ENCODE measurements around the gene PTGDS. TPM values are rescaled to one million over a fixed set of nuclear protein-coding genes. Genes with fewer than 3 reads are reported as not detected.
A peak's percentile ranks its signal among the peaks of the same experiment; 100 is the strongest.

Gene PTGDS
- total and polyA plus RNA-seq, 12 donors: 1,129 to 5,119 (median 3,777) TPM

GRCh38 chr9:137006116-137007003 lies 29.1 kb downstream of the PTGDS start:
- peak in 4 of 8 donors; percentile 22 to 30 (median 28) for ATAC-seq
- 71% methylated on average over 24 of the region's 24 CpGs for WGBS, 2 donors
- H3K27me3 ChIP-seq: no peaks in the 10 kb centered on the region
- peaks cover 0 to 13% (median 0%) of the 10 kb centered on the region in 11 donors for H3K9me3 ChIP-seq
- no peak for TF ChIP-seq CTCF (IDR thresholded peaks at IDR 0.05)
- H3K4me1 ChIP-seq: peaks cover 0 to 8% (median 0%) of the 10 kb centered on the region in 9 donors
- no peak overlapping the region for H3K4me3 ChIP-seq
- intact Hi-C loops (cut with DNase I): no loop called here
- H3K36me3 ChIP-seq: peaks cover 0 to 28% (median 1%) of the 10 kb centered on the region in 9 donors
- no peak for DNase-seq
- H3K27ac ChIP-seq: no peak overlapping the region

- Histone ChIP-seq H3K4me3 (no peak overlapping the region), H3K27me3 (no peaks in the 10 kb centered on the region), H3K27ac (no peak overlapping the region), H3K9me3 (peaks cover 0 to 13% (median 0%) of the 10 kb centered on the region in 11 donors), H3K36me3 (peaks cover 0 to 37% (median 10%) of the 10 kb centered on the region in 9 donors), H3K4me1 (peaks cover 0 to 8% (median 0%) of the 10 kb centered on the region in 9 donors)
- 84 to 85% methylated on average over 28 to 30 of the region's 30 CpGs for WGBS, 2 donors
- TF ChIP-seq CTCF (IDR thresholded peaks at IDR 0.05): no peak
- ATAC-seq (peak in 2 of 8 donors; percentile 18 to 36), DNase-seq (no peak)
- intact Hi-C loops (cut with DNase I): no loop called here
These were observed 30.0 kb downstream of the PTGDS start for GRCh38 chr9:137007108-137007815.

- peaks cover 0 to 8% (median 0%) of the 10 kb centered on the region in 9 donors for H3K4me1 ChIP-seq
- H3K27ac ChIP-seq: no peak overlapping the region
- TF ChIP-seq CTCF (IDR thresholded peaks at IDR 0.05): no peak
- 90% methylated on average over 13 of the region's 13 CpGs for WGBS, 2 donors
- intact Hi-C loops (cut with DNase I): no loop called here
- DNase-seq (no peak), ATAC-seq (peak in 3 of 8 donors; percentile 7 to 17 (median 14))
- H3K4me3 ChIP-seq: no peak overlapping the region
- peaks cover 0 to 13% (median 0%) of the 10 kb centered on the region in 11 donors for H3K9me3 ChIP-seq
- no peaks in the 10 kb centered on the region for H3K27me3 ChIP-seq
- peaks cover 0 to 43% (median 14%) of the 10 kb centered on the region in 9 donors for H3K36me3 ChIP-seq
These were observed 30.5 kb downstream of the PTGDS start for GRCh38 chr9:137007816-137008270.

- no peak for ATAC-seq
- no peak for TF ChIP-seq CTCF (IDR thresholded peaks at IDR 0.05)
- H3K27ac ChIP-seq: no peak overlapping the region
- H3K4me1 ChIP-seq: peaks cover 0 to 8% (median 0%) of the 10 kb centered on the region in 9 donors
- peaks cover 0 to 13% (median 0%) of the 10 kb centered on the region in 11 donors for H3K9me3 ChIP-seq
- intact Hi-C loops (cut with DNase I): no loop called here
- DNase-seq: no peak
- H3K36me3 ChIP-seq: peaks cover 0 to 47% (median 14%) of the 10 kb centered on the region in 9 donors
- H3K4me3 ChIP-seq: no peak overlapping the region
- 82 to 84% methylated on average over 20 to 22 of the region's 22 CpGs for WGBS, 2 donors
- no peaks in the 10 kb centered on the region for H3K27me3 ChIP-seq
These were observed 31.0 kb downstream of the PTGDS start for GRCh38 chr9:137008312-137008711.

Data from heart right ventricle (tissue), 16 donors.